Lower lobe of right lung (tissue), 2 donors: Measurements from ENCODE around the gene PIWIL4. TPM values are rescaled to one million over a fixed set of nuclear protein-coding genes. Genes with fewer than 3 reads are reported as not detected.
"Not testable (repeated sequence)": the region's sequence is repeated elsewhere in the genome, so short reads cannot be mapped to it uniquely, and the experiment has no call there.

Experiments used
- ATAC-seq, 2 donors: fragments of 200-7000 bp; cut with Tn5 transposase; one replicate each; pipeline ENCODE4 v1.9.1; 2020 to 2022; ENCODE audit warnings: mild to moderate bottlenecking in 2 of 2, moderate library complexity in 2 of 2
- DNase-seq: peaks from one replicate; pipeline ENCODE4 v3.0.0-alpha.2; 2020
- H3K27ac ChIP-seq: fragments of 200-600 bp; one replicate; pipeline ENCODE4 v1.8.0; 2022
- H3K27me3 ChIP-seq: fragments of 200-600 bp; one replicate; pipeline ENCODE4 v1.8.0; 2022; ENCODE audit warnings: low read depth
- H3K36me3 ChIP-seq: fragments of 200-600 bp; one replicate; pipeline ENCODE4 v1.8.0; 2022; ENCODE audit warnings: mild to moderate bottlenecking
- H3K4me1 ChIP-seq: fragments of 200-600 bp; one replicate; pipeline ENCODE4 v1.8.0; 2022
- H3K4me3 ChIP-seq: fragments of 200-600 bp; one replicate; pipeline ENCODE4 v1.8.0; 2022; ENCODE audit warnings: mild to moderate bottlenecking
- H3K9me3 ChIP-seq: fragments of 200-600 bp; one replicate; pipeline ENCODE4 v1.8.0; 2022
- intact Hi-C: fragments of 100-400 bp; cut with DNase I; formaldehyde crosslinking; loops from one replicate; pipeline ENCODE4 v1.11.0; 2022
- total RNA-seq: library from RNA; stranded (reverse); fragmentation: NEBNext Ultra II Directional; extraction: Animal tissue kit (Norgen Biotek cat#: 25700); gene quantifications from one replicate; pipeline ENCODE4 v1.2.1, GENCODE V29; 2021
- TF ChIP-seq, protein P1 (sequence below): fragments of 200-600 bp; IDR thresholded peaks from one replicate; pipeline ENCODE4 v1.8.0; 2022; ENCODE audit warnings: antibody characterized with exemption, mild to moderate bottlenecking
- donor health status: DM: no; HTN: yes; CAD: no; lungs with severe emphysema.

Gene PIWIL4
- total RNA-seq, 1 donor from 2014 or later, result 1.9 TPM

DNA sequence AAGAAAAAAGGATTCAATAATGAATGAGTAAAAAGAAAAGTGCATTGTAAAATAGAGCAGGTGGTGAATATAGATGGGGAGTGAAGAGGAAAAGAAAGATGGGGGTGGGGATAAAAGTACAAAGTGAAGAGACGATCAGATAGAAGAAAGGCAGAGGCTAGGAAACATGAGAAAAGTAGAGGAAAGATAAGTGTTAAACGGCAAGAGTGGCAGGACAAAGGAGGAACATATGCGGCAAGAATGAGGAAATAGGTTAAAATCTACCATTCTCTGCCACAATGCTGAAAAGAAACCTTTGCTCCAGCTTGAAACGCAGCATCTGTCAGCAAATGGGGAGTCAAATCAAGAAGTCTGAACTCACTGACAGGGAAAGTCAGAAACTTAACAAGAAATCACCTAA lies 16.7 kb upstream of the PIWIL4 start:
- no peaks in the 10 kb centered on the region for H3K9me3 ChIP-seq
- intact Hi-C loops, result no loop called here
- H3K36me3 ChIP-seq, result no peaks in the 10 kb centered on the region
- ATAC-seq, result no peak
- H3K4me1 ChIP-seq, result peaks cover 23% of the 10 kb centered on the region
- no peak overlapping the region for H3K27ac ChIP-seq
- TF ChIP-seq, protein P1, sequence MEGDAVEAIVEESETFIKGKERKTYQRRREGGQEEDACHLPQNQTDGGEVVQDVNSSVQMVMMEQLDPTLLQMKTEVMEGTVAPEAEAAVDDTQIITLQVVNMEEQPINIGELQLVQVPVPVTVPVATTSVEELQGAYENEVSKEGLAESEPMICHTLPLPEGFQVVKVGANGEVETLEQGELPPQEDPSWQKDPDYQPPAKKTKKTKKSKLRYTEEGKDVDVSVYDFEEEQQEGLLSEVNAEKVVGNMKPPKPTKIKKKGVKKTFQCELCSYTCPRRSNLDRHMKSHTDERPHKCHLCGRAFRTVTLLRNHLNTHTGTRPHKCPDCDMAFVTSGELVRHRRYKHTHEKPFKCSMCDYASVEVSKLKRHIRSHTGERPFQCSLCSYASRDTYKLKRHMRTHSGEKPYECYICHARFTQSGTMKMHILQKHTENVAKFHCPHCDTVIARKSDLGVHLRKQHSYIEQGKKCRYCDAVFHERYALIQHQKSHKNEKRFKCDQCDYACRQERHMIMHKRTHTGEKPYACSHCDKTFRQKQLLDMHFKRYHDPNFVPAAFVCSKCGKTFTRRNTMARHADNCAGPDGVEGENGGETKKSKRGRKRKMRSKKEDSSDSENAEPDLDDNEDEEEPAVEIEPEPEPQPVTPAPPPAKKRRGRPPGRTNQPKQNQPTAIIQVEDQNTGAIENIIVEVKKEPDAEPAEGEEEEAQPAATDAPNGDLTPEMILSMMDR, result no peak
- H3K4me3 ChIP-seq, result no peak overlapping the region
- no peaks in the 10 kb centered on the region for H3K27me3 ChIP-seq
- DNase-seq, result no peak

DNA sequence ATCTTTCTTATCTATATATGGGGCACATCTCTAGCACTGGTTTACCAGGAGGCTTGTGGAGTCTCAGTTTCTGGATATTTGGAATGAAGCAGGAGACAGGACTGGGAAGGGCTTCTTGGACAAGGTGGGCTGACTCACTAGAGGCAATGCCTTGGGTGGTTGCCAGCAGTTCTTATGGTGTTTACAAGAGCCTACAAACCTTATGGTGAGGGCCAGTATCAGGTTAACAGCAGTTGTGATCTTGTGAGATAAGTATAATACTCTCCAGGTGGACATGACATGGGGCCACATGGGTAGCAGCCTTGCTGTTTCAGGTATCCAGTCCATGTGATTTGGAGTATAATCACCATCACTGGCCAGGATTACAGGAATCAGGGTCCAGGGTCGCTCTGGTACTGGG lies 13.2 kb upstream of the PIWIL4 start:
- H3K4me1 ChIP-seq, result no peaks in the 10 kb centered on the region
- no peak overlapping the region for H3K27ac ChIP-seq
- no peaks in the 10 kb centered on the region for H3K9me3 ChIP-seq
- no peaks in the 10 kb centered on the region for H3K27me3 ChIP-seq
- intact Hi-C loops, result no loop called here
- no peak for ATAC-seq
- no peaks in the 10 kb centered on the region for H3K36me3 ChIP-seq
- H3K4me3 ChIP-seq, result no peak overlapping the region
- DNase-seq, result no peak
- TF ChIP-seq, protein P1, result no peak

DNA sequence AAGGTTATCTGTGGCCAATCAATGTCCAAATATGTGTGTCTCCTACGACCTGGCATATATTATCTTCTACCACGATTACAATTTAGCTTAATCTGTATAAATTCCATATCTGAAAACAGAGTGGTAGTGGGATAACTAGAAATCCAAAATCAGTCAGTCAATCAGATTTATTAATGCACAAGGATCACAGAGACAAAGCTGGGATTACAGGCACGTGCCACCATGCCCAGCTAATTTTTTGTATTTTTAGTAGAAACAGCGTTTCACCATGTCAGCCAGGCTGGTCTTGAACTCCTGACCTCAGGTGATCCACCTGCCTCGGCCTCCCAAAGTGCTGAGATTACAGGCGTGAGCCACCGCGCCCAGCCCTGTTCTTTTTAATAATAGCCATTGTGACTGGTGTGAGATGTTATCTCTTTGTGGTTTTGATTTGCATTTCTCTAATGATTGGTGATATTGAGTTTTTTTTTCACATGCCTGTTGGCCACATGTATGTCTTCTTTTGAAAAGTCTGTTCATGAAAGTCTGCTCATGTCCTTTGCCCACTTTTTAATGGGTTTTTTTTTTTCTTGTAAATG lies 11.3 kb upstream of the PIWIL4 start:
- H3K4me1 ChIP-seq, H3K9me3 ChIP-seq, ATAC-seq, intact Hi-C loops, DNase-seq, H3K27me3 ChIP-seq, H3K27ac ChIP-seq, H3K36me3 ChIP-seq, H3K4me3 ChIP-seq: not testable (repeated sequence)

DNA sequence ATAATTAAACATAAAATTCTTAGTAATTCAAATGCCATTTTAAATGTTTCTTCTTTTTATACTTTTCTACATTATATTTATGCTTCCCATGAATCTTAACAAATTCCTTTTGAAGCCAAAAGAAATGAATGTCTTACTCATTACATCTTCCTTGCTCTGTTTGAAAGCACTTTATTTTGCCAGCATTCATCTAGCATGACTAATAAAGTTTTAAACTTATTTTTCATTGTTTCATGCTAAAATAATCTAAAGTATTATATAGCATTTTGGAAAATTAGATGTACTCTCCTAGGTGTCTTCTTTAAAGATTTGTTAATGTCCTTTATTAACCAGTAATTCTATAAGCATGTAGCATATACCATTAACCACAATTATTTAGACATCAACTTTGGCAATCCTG lies 9.7 kb upstream of the PIWIL4 start:
- no peaks in the 10 kb centered on the region for H3K9me3 ChIP-seq
- H3K36me3 ChIP-seq, result no peaks in the 10 kb centered on the region
- intact Hi-C loops, result no loop called here
- no peaks in the 10 kb centered on the region for H3K4me1 ChIP-seq
- DNase-seq, result no peak
- no peak for ATAC-seq
- TF ChIP-seq, protein P1, result no peak
- H3K27ac ChIP-seq, result no peak overlapping the region
- H3K27me3 ChIP-seq, result no peaks in the 10 kb centered on the region
- H3K4me3 ChIP-seq, result no peak overlapping the region

DNA sequence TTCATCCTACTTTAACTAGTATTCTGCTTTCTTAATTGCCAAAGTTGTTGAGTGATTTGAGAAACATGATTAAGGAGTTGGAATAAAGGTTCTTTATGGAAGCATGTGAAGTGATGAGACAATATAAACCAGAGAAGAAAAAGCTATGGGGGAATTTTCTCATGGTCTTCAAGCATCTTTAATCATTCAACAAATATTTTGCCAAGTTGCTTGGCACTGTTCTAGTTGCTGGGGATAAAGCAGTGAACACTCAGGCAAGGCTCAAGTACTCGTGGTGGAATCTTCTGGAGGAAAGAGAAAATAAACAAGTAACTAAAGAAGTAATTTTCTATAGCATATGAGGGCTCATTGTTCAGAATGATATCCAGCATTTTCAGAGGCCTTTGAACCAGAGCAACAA lies 9.2 kb upstream of the PIWIL4 start:
- Histone ChIP-seq H3K27me3 (no peaks in the 10 kb centered on the region), H3K4me1 (no peaks in the 10 kb centered on the region), H3K4me3 (no peak overlapping the region), H3K36me3 (no peaks in the 10 kb centered on the region), H3K9me3 (no peaks in the 10 kb centered on the region), H3K27ac (no peak overlapping the region)
- intact Hi-C loops, result no loop called here
- ATAC-seq (no peak), DNase-seq (no peak)
- TF ChIP-seq, protein P1, result no peak

DNA sequence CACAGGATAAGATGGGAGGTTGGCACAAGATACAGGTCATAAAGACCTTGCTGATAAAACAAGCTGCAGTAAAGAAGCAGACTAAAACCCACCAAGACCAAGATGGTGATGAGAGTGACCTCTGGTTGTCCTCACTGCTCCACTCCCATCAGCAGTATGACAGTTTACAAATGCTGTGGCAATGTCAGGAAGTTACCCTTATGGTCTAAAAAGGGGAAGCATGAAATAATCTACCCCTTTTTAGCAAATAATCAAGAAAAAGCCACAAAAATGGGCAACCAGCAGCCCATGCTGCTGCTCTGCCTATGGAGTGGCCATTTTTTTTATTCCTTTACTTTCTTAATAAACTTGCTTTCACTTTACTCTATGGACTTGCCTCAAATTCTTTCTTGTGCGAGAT lies 8.7 kb upstream of the PIWIL4 start:
- no peak overlapping the region for H3K27ac ChIP-seq
- TF ChIP-seq, protein P1, result no peak
- H3K4me3 ChIP-seq, result no peak overlapping the region
- intact Hi-C loops, result no loop called here
- no peaks in the 10 kb centered on the region for H3K4me1 ChIP-seq
- ATAC-seq (peak in 1 of 2 donors; percentile 50), DNase-seq (no peak)
- H3K9me3 ChIP-seq, result no peaks in the 10 kb centered on the region
- no peaks in the 10 kb centered on the region for H3K27me3 ChIP-seq
- H3K36me3 ChIP-seq, result no peaks in the 10 kb centered on the region
